K562 (cell line): ENCODE measurements around the gene OR51G1. TPM values are rescaled to one million over a fixed set of nuclear protein-coding genes. Genes with fewer than 3 reads are reported as not detected.
A peak's percentile ranks its signal among the peaks of the same experiment; 100 is the strongest.

Source experiments
- CBFA2T2 ChIP-seq: fragments of 450-650 bp; conservative IDR thresholded peaks from 2 replicates; pipeline ENCODE4 v1.6.1; 2017; ENCODE audit warnings: mild to moderate bottlenecking
- E2F3 ChIP-seq: fragments of 250-450 bp; sonication (Bioruptor Pico); IDR thresholded peaks from 2 replicates; pipeline ENCODE4 v1.4.0; 2020; ENCODE audit warnings: mild to moderate bottlenecking
- ETV6 ChIP-seq, 3 experiments: fragments of 150-350 bp in 1 of 3; sonication (generic) in 1 of 3; formaldehyde crosslinking in 1 of 3; IDR thresholded peaks; 2 replicates each; pipeline versions ENCODE4 v1.6.1 to v1.8.0; 2014 to 2022; ENCODE audit warnings: borderline replicate concordance in 2 of 3, low read depth in 2 of 3, antibody characterized with exemption in 1 of 3, low read length in 1 of 3, mild to moderate bottlenecking in 1 of 3, missing genetic modification reagents in 1 of 3
- GABPB2 ChIP-seq: fragments of 250-450 bp; sonication (Bioruptor Pico); conservative IDR thresholded peaks from 2 replicates; pipeline ENCODE4 v1.5.1; 2021; ENCODE audit warnings: mild to moderate bottlenecking
- HMG20B ChIP-seq: fragments of 250-450 bp; sonication (Bioruptor Pico); IDR thresholded peaks from 2 replicates; pipeline ENCODE4 v1.5.0; 2021; ENCODE audit warnings: mild to moderate bottlenecking
- HNRNPUL1 ChIP-seq: fragments of 200-400 bp; formaldehyde crosslinking; IDR thresholded peaks from 2 replicates; pipeline ENCODE4 v1.6.1; 2017; ENCODE audit warnings: low read length
- IRF9 ChIP-seq: fragments of 450-650 bp; IDR thresholded peaks from 2 replicates; pipeline ENCODE4 v1.6.1; 2016; ENCODE audit warnings: missing biosample characterization, missing genetic modification characterization
- MBD2 ChIP-seq: sonication (generic); IDR thresholded peaks from 2 replicates; pipeline ENCODE4 v1.6.1; 2016; ENCODE audit warnings: low read depth, borderline replicate concordance
- MLX ChIP-seq, 2 experiments: fragments of 450-650 bp in 1 of 2; sonication (generic) in 1 of 2; formaldehyde crosslinking; conservative IDR thresholded peaks; 2 replicates each; pipeline versions ENCODE4 v1.4.0 to v1.8.1; 2020 to 2022; ENCODE audit warnings: mild to moderate bottlenecking in 1 of 2, missing genetic modification reagents in 1 of 2
- PHB ChIP-seq: fragments of 250-450 bp; sonication (Bioruptor Pico); IDR thresholded peaks from 2 replicates; pipeline ENCODE4 v1.5.0; 2021
- PTRF ChIP-seq: fragments of 450-650 bp; IDR thresholded peaks from 2 replicates; pipeline ENCODE4 v1.6.1; 2016; ENCODE audit warnings: mild to moderate bottlenecking, missing genetic modification characterization, missing compliant biosample characterization
- SIRT6 ChIP-seq: IDR thresholded peaks from one replicate; pipeline ENCODE4 v1.6.1; 2012; ENCODE audit warnings: low read depth, mild to moderate bottlenecking, control low read depth, inconsistent platforms, low read length, moderate library complexity
- SMAD3 ChIP-seq: fragments of 450-650 bp; formaldehyde crosslinking; conservative IDR thresholded peaks from 2 replicates; pipeline ENCODE4 v1.4.0; 2020; ENCODE audit warnings: mild to moderate bottlenecking
- STAG1 ChIP-seq: sonication (generic); formaldehyde crosslinking; IDR thresholded peaks from 2 replicates; pipeline ENCODE4 v1.5.0; 2020; ENCODE audit warnings: missing genetic modification reagents, borderline replicate concordance
- TAF15 ChIP-seq: fragments of 200-400 bp; formaldehyde crosslinking; IDR thresholded peaks from 2 replicates; pipeline ENCODE4 v1.6.1; 2017; ENCODE audit warnings: mild to moderate bottlenecking, low read depth, low read length, moderate library complexity
- TAF9B ChIP-seq: fragments of 450-650 bp; IDR thresholded peaks from 2 replicates; pipeline ENCODE4 v1.6.1; 2018; ENCODE audit warnings: mild to moderate bottlenecking; ENCODE audit not compliant: partially characterized antibody
- TAL1 ChIP-seq: fragments of 450-650 bp; IDR thresholded peaks from 2 replicates; pipeline ENCODE4 v1.6.1; 2016; ENCODE audit warnings: mild to moderate bottlenecking
- ZNF766 ChIP-seq: fragments of 200-800 bp; sonication (Bioruptor generic); conservative IDR thresholded peaks from 2 replicates; pipeline ENCODE4 v1.6.1; 2016; ENCODE audit warnings: missing genetic modification characterization, missing compliant biosample characterization
- polyA plus RNA-seq, 8 experiments: library from polyadenylated mRNA; depleted of rRNA in 4 of 8; stranded (reverse) in 5 of 8; unstranded in 3 of 8; fragments of >200 nt; fragmentation: Nextera tagmentation in 2 of 8; fragmentation: Illumina TruSeq in 1 of 8; extraction: Ambion mirVana in 2 of 8; extraction: Trizol in 1 of 8; gene quantifications; 2 replicates each; pipeline versions ENCODE4 v1.2.1 to v1.2.3, GENCODE V29; 2011 to 2014; ENCODE audit warnings: inconsistent platforms in 1 of 8, missing spikeins in 1 of 8
- total RNA-seq, 7 experiments: library from RNA; depleted of rRNA in 6 of 7; stranded (reverse); fragments of >200 nt in 6 of 7; fragmentation: Illumina TruSeq in 2 of 7; extraction: Trizol in 2 of 7; gene quantifications; 2 replicates each; pipeline versions ENCODE4 v1.2.1 to v1.2.3, GENCODE V29; 2011 to 2021; ENCODE audit warnings: low replicate concordance in 1 of 7
- TF ChIP-seq, protein P1 (sequence below): fragments of 450-650 bp; IDR thresholded peaks from 2 replicates; pipeline ENCODE4 v1.6.1; 2014; ENCODE audit warnings: low read depth, mild to moderate bottlenecking, moderate library complexity, borderline replicate concordance
- TF ChIP-seq, protein P2 (sequence below): fragments of 200-800 bp; sonication (Bioruptor generic); IDR thresholded peaks from 2 replicates; pipeline ENCODE4 v1.6.1; 2017; ENCODE audit warnings: missing genetic modification characterization, missing compliant biosample characterization
- TF ChIP-seq, protein P3 (sequence below): sonication (generic); formaldehyde crosslinking; IDR thresholded peaks from 2 replicates; pipeline ENCODE4 v1.8.0; 2022; ENCODE audit warnings: mild to moderate bottlenecking, low read depth, missing genetic modification reagents
- TF ChIP-seq, protein P4 (sequence below), 2 experiments: fragments of 450-650 bp; IDR thresholded peaks; 2 replicates each; pipeline ENCODE4 v1.6.1; 2016

OR51G1 gene
- total and polyA plus RNA-seq, 9 of the 15 experiments (the other 6 are each of a cell fraction or from before 2014, with no cell fraction given), result not detected

GRCh38 chr11:4890279-4890678 lies 33.9 kb downstream of the OR51G1 start (continued):
- TF ChIP-seq ZNF766 (CRISPR knock-in tag), result 0 out of 2 replicates have a peak, but pooled peaks have one; percentile 50
- TF ChIP-seq SMAD3 (CRISPR knock-in tag), result no peak
- TF ChIP-seq PTRF, result no peak
- TF ChIP-seq, protein P1, sequence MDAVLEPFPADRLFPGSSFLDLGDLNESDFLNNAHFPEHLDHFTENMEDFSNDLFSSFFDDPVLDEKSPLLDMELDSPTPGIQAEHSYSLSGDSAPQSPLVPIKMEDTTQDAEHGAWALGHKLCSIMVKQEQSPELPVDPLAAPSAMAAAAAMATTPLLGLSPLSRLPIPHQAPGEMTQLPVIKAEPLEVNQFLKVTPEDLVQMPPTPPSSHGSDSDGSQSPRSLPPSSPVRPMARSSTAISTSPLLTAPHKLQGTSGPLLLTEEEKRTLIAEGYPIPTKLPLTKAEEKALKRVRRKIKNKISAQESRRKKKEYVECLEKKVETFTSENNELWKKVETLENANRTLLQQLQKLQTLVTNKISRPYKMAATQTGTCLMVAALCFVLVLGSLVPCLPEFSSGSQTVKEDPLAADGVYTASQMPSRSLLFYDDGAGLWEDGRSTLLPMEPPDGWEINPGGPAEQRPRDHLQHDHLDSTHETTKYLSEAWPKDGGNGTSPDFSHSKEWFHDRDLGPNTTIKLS, result no peak
- no peak for TF ChIP-seq HMG20B (CRISPR knock-in tag)
- TF ChIP-seq TAF9B, result no peak
- TF ChIP-seq, protein P2, sequence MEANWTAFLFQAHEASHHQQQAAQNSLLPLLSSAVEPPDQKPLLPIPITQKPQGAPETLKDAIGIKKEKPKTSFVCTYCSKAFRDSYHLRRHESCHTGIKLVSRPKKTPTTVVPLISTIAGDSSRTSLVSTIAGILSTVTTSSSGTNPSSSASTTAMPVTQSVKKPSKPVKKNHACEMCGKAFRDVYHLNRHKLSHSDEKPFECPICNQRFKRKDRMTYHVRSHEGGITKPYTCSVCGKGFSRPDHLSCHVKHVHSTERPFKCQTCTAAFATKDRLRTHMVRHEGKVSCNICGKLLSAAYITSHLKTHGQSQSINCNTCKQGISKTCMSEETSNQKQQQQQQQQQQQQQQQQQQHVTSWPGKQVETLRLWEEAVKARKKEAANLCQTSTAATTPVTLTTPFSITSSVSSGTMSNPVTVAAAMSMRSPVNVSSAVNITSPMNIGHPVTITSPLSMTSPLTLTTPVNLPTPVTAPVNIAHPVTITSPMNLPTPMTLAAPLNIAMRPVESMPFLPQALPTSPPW (CRISPR knock-in tag), result peak; percentile 14; the same call in 1 of the 2 replicates
- no peak for TF ChIP-seq GABPB2 (CRISPR knock-in tag)
- no peak for TF ChIP-seq STAG1 (CRISPR knock-in tag)
- TF ChIP-seq SIRT6, result no peak
- TF ChIP-seq E2F3 (CRISPR knock-in tag), result no peak
- TF ChIP-seq ETV6 (IDR thresholded peaks at IDR 0.05; ENCODE audit: borderline replicate concordance in 1 of 2, low read depth in 2 of 2, low read length in 1 of 2), result no peak
- TF ChIP-seq ETV6 (CRISPR knock-in tag; IDR thresholded peaks at IDR 0.05; ENCODE audit: borderline replicate concordance), result no peak
- no peak for TF ChIP-seq MLX (CRISPR knock-in tag; conservative IDR thresholded peaks at IDR 0.05)
- TF ChIP-seq, protein P3, sequence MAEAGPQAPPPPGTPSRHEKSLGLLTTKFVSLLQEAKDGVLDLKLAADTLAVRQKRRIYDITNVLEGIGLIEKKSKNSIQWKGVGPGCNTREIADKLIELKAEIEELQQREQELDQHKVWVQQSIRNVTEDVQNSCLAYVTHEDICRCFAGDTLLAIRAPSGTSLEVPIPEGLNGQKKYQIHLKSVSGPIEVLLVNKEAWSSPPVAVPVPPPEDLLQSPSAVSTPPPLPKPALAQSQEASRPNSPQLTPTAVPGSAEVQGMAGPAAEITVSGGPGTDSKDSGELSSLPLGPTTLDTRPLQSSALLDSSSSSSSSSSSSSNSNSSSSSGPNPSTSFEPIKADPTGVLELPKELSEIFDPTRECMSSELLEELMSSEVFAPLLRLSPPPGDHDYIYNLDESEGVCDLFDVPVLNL, result no peak
- TF ChIP-seq TAF15, result no peak
- TF ChIP-seq TAL1, result no peak
- no peak for TF ChIP-seq HNRNPUL1
- TF ChIP-seq, protein P4, sequence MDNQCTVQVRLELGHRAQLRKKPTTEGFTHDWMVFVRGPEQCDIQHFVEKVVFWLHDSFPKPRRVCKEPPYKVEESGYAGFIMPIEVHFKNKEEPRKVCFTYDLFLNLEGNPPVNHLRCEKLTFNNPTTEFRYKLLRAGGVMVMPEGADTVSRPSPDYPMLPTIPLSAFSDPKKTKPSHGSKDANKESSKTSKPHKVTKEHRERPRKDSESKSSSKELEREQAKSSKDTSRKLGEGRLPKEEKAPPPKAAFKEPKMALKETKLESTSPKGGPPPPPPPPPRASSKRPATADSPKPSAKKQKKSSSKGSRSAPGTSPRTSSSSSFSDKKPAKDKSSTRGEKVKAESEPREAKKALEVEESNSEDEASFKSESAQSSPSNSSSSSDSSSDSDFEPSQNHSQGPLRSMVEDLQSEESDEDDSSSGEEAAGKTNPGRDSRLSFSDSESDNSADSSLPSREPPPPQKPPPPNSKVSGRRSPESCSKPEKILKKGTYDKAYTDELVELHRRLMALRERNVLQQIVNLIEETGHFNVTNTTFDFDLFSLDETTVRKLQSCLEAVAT (IDR thresholded peaks at IDR 0.05), result no peak
- 0 out of 2 replicates have a peak, but pooled peaks have one; percentile 66 for TF ChIP-seq IRF9 (tag)
- TF ChIP-seq PHB (CRISPR knock-in tag), result no peak
- no peak for TF ChIP-seq MBD2
- TF ChIP-seq CBFA2T2, result no peak
